K562 (cell line): Measurements from ENCODE around the gene RAD54L. TPM values are rescaled to one million over a fixed set of nuclear protein-coding genes. Genes with fewer than 3 reads are reported as not detected.

Experiments used
- ARID1B ChIP-seq: fragments of 450-650 bp; IDR thresholded peaks from 2 replicates; pipeline ENCODE4 v1.6.1; 2016; ENCODE audit warnings: antibody characterized with exemption, mild to moderate bottlenecking, inconsistent platforms
- CREB1 ChIP-seq, 2 experiments: sonication (generic) in 1 of 2; formaldehyde crosslinking in 1 of 2; IDR thresholded peaks; 2 replicates each; pipeline versions ENCODE4 v1.6.1 to v1.8.0; 2012 to 2022; ENCODE audit warnings: inconsistent platforms in 1 of 2, mild to moderate bottlenecking in 1 of 2, missing genetic modification reagents in 1 of 2, moderate library complexity in 1 of 2
- FOXK2 ChIP-seq, 2 experiments: fragments of 450-650 bp; IDR thresholded peaks in 1 of 2; conservative IDR thresholded peaks in 1 of 2; 2 replicates each; pipeline ENCODE4 v1.6.1; 2016; ENCODE audit warnings: low read depth in 2 of 2, mild to moderate bottlenecking in 1 of 2
- HDAC6 ChIP-seq: IDR thresholded peaks from 2 replicates; pipeline ENCODE4 v1.6.1; 2012; ENCODE audit warnings: low read depth, mild to moderate bottlenecking, control low read depth, inconsistent platforms, low read length, moderate library complexity
- NCOA6 ChIP-seq: fragments of 450-650 bp; IDR thresholded peaks from 2 replicates; pipeline ENCODE4 v1.6.1; 2017; ENCODE audit warnings: mild to moderate bottlenecking
- SMAD3 ChIP-seq: fragments of 450-650 bp; formaldehyde crosslinking; conservative IDR thresholded peaks from 2 replicates; pipeline ENCODE4 v1.4.0; 2020; ENCODE audit warnings: mild to moderate bottlenecking
- SMAD4 ChIP-seq: fragments of 250-450 bp; sonication (Bioruptor Pico); conservative IDR thresholded peaks from 2 replicates; pipeline ENCODE4 v1.8.0; 2021; ENCODE audit warnings: inconsistent platforms, mild to moderate bottlenecking, moderate library complexity
- TCF3 ChIP-seq: sonication (generic); formaldehyde crosslinking; IDR thresholded peaks from 2 replicates; pipeline ENCODE4 v1.4.0; 2020; ENCODE audit warnings: mild to moderate bottlenecking, missing genetic modification reagents
- ZNF583 ChIP-seq: fragments of 250-450 bp; sonication (Bioruptor Pico); IDR thresholded peaks from 2 replicates; pipeline ENCODE4 v1.4.0; 2020
- polyA plus RNA-seq, 8 experiments: library from polyadenylated mRNA; depleted of rRNA in 4 of 8; stranded (reverse) in 5 of 8; unstranded in 3 of 8; fragments of >200 nt; fragmentation: Nextera tagmentation in 2 of 8; fragmentation: Illumina TruSeq in 1 of 8; extraction: Ambion mirVana in 2 of 8; extraction: Trizol in 1 of 8; gene quantifications; 2 replicates each; pipeline versions ENCODE4 v1.2.1 to v1.2.3, GENCODE V29; 2011 to 2014; ENCODE audit warnings: inconsistent platforms in 1 of 8, missing spikeins in 1 of 8
- total RNA-seq, 7 experiments: library from RNA; depleted of rRNA in 6 of 7; stranded (reverse); fragments of >200 nt in 6 of 7; fragmentation: Illumina TruSeq in 2 of 7; extraction: Trizol in 2 of 7; gene quantifications; 2 replicates each; pipeline versions ENCODE4 v1.2.1 to v1.2.3, GENCODE V29; 2011 to 2021; ENCODE audit warnings: low replicate concordance in 1 of 7
- TF ChIP-seq, protein P1 (sequence below), 2 experiments: fragments of 450-650 bp in 1 of 2; sonication (generic) in 1 of 2; formaldehyde crosslinking in 1 of 2; IDR thresholded peaks; 2 replicates each; pipeline versions ENCODE4 v1.7.1 to v1.9.0; 2016 to 2022; ENCODE audit warnings: inconsistent platforms in 1 of 2, mild to moderate bottlenecking in 1 of 2, missing genetic modification reagents in 1 of 2
- TF ChIP-seq, protein P2 (sequence below): sonication (generic); formaldehyde crosslinking; IDR thresholded peaks from 2 replicates; pipeline ENCODE4 v1.8.1; 2023; ENCODE audit warnings: mild to moderate bottlenecking, missing genetic modification reagents
- TF ChIP-seq, protein P3 (sequence below): IDR thresholded peaks from 3 replicates; pipeline ENCODE4 v1.6.1; 2011; ENCODE audit warnings: borderline replicate concordance, mild to moderate bottlenecking; ENCODE audit not compliant: insufficient read length, insufficient read depth

The RAD54L gene
- total and polyA plus RNA-seq, 9 of the 15 experiments (the other 6 are each of a cell fraction or from before 2014, with no cell fraction given), result 17.9 to 92.3 (median 37.5) TPM

DNA sequence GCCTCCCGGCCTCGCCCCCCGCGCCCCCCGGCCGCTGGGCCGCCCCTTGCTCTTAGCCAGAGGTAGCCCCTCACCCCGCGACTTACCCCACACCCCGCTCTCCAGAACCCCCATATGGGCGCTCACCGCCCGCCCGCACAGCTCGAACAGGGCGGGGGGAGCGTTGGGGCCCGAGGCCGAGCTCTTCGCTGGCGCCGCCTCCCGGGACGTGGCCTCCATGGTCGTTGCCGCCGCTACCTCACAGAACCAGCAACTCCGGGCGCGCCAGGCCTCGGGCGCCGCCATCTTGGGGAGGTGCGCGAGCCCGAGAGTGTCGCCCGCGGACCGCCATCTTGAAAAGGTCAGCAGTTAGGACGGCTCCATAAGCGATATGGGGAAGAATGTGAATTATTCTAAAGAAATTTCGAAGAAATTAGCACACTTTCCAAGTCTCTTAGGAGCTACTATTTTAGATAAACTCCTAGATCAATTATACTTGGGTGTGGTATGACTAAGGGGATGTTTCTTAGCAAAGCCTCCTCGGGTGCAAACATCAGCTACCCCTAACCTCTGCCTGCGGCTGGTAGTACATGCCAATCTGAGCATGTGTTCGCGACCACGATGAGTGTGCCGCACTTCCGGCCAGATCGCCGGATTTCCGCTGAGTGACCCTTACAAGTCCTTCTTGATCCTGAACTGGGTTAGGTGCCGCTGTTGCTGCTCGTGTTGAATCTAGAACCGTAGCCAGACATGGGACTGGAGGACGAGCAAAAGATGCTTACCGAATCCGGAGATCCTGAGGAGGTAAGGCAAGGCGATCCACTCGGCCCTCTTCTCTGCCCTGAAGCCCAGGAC is 55.7 kb downstream of the RAD54L start, which contains the start of the genes LRRC41 and UQCRH (continued):
- TF ChIP-seq, protein P1, sequence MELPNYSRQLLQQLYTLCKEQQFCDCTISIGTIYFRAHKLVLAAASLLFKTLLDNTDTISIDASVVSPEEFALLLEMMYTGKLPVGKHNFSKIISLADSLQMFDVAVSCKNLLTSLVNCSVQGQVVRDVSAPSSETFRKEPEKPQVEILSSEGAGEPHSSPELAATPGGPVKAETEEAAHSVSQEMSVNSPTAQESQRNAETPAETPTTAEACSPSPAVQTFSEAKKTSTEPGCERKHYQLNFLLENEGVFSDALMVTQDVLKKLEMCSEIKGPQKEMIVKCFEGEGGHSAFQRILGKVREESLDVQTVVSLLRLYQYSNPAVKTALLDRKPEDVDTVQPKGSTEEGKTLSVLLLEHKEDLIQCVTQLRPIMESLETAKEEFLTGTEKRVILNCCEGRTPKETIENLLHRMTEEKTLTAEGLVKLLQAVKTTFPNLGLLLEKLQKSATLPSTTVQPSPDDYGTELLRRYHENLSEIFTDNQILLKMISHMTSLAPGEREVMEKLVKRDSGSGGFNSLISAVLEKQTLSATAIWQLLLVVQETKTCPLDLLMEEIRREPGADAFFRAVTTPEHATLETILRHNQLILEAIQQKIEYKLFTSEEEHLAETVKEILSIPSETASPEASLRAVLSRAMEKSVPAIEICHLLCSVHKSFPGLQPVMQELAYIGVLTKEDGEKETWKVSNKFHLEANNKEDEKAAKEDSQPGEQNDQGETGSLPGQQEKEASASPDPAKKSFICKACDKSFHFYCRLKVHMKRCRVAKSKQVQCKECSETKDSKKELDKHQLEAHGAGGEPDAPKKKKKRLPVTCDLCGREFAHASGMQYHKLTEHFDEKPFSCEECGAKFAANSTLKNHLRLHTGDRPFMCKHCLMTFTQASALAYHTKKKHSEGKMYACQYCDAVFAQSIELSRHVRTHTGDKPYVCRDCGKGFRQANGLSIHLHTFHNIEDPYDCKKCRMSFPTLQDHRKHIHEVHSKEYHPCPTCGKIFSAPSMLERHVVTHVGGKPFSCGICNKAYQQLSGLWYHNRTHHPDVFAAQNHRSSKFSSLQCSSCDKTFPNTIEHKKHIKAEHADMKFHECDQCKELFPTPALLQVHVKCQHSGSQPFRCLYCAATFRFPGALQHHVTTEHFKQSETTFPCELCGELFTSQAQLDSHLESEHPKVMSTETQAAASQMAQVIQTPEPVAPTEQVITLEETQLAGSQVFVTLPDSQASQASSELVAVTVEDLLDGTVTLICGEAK (IDR thresholded peaks at IDR 0.05), result peak; percentile 97
- TF ChIP-seq, protein P1 (CRISPR knock-in tag; IDR thresholded peaks at IDR 0.05), result no peak
- TF ChIP-seq FOXK2 (conservative IDR thresholded peaks at IDR 0.05 in 1 of 2, IDR thresholded peaks at IDR 0.05 in 1 of 2; ENCODE audit: low read depth in 2 of 2) (peak; percentile 84 to 100), SMAD4 (CRISPR knock-in tag) (peak; percentile 62), NCOA6 (no peak), ARID1B (no peak; the same call in 1 of the 2 replicates), CREB1 (IDR thresholded peaks at IDR 0.05) (peak; percentile 71; the same call in 1 of the 2 replicates), CREB1 (CRISPR knock-in tag; IDR thresholded peaks at IDR 0.05) (peak; percentile 32; the same call in 1 of the 2 replicates), HDAC6 (no peak), SMAD3 (CRISPR knock-in tag) (peak; percentile 77), ZNF583 (CRISPR knock-in tag) (no peak), TCF3 (no peak)
- TF ChIP-seq, protein P2, sequence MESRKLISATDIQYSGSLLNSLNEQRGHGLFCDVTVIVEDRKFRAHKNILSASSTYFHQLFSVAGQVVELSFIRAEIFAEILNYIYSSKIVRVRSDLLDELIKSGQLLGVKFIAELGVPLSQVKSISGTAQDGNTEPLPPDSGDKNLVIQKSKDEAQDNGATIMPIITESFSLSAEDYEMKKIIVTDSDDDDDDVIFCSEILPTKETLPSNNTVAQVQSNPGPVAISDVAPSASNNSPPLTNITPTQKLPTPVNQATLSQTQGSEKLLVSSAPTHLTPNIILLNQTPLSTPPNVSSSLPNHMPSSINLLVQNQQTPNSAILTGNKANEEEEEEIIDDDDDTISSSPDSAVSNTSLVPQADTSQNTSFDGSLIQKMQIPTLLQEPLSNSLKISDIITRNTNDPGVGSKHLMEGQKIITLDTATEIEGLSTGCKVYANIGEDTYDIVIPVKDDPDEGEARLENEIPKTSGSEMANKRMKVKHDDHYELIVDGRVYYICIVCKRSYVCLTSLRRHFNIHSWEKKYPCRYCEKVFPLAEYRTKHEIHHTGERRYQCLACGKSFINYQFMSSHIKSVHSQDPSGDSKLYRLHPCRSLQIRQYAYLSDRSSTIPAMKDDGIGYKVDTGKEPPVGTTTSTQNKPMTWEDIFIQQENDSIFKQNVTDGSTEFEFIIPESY (CRISPR knock-in tag), result peak; percentile 31
- TF ChIP-seq, protein P3, sequence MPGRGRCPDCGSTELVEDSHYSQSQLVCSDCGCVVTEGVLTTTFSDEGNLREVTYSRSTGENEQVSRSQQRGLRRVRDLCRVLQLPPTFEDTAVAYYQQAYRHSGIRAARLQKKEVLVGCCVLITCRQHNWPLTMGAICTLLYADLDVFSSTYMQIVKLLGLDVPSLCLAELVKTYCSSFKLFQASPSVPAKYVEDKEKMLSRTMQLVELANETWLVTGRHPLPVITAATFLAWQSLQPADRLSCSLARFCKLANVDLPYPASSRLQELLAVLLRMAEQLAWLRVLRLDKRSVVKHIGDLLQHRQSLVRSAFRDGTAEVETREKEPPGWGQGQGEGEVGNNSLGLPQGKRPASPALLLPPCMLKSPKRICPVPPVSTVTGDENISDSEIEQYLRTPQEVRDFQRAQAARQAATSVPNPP, result no peak
